NCI-H146 treated with DMSO at 0.1 percent for 48 hours (cell line): ENCODE results near the gene TIMM23.
"Not testable (repeated sequence)": the region's sequence is repeated elsewhere in the genome, so short reads cannot be mapped to it uniquely, and the experiment has no call there.

Experiments
- DNase-seq: peaks from one replicate; lab custom pipeline; 2025; ENCODE audit not compliant: unreplicated experiment; lab: John Stamatoyannopoulos, UW

The TIMM23 gene

GRCh38 chr10:45972106-45972812, at the start of gene TIMM23:
TSS of gene TIMM23 (plus strand) at chr10:45972489. CDS start at chr10:45972625, 136 bp downstream.
- DNase-seq: peak; percentile 52

- DNase-seq: not testable (repeated sequence)
Measured at GRCh38 chr10:45926790-45927189, 45.5 kb upstream of the TIMM23 start.

- not testable (repeated sequence) for DNase-seq
Measured at GRCh38 chr10:45931305-45931704, 41.0 kb upstream of the TIMM23 start.

- not testable (repeated sequence) for DNase-seq
Measured at GRCh38 chr10:45934788-45935187, 37.5 kb upstream of the TIMM23 start.

GRCh38 chr10:45939176-45939697, 33.1 kb upstream of the TIMM23 start:
- DNase-seq: not testable (repeated sequence)

- DNase-seq: not testable (repeated sequence)
Measured at GRCh38 chr10:45941196-45941595, 31.1 kb upstream of the TIMM23 start.

- not testable (repeated sequence) for DNase-seq
Measured at GRCh38 chr10:45945476-45945875, 26.8 kb upstream of the TIMM23 start.

- not testable (repeated sequence) for DNase-seq
Measured at GRCh38 chr10:45947363-45947762, 24.9 kb upstream of the TIMM23 start.

GRCh38 chr10:45948801-45949200, 23.5 kb upstream of the TIMM23 start:
- not testable (repeated sequence) for DNase-seq

- not testable (repeated sequence) for DNase-seq
Measured at GRCh38 chr10:45954367-45954766, 17.9 kb upstream of the TIMM23 start.

GRCh38 chr10:45956634-45957033, 15.7 kb upstream of the TIMM23 start:
- DNase-seq: not testable (repeated sequence)

GRCh38 chr10:45957928-45958327, 14.4 kb upstream of the TIMM23 start:
- DNase-seq: not testable (repeated sequence)

GRCh38 chr10:45962686-45963452, 9.4 kb upstream of the TIMM23 start:
- not testable (repeated sequence) for DNase-seq

- not testable (repeated sequence) for DNase-seq
Measured at GRCh38 chr10:45971019-45971418, 1.3 kb upstream of the TIMM23 start.

- not testable (repeated sequence) for DNase-seq
Measured at GRCh38 chr10:45971742-45972105, 565 bp upstream of the TIMM23 start.

GRCh38 chr10:45972813-45973169, 502 bp downstream of the TIMM23 start:
- not testable (repeated sequence) for DNase-seq

- not testable (repeated sequence) for DNase-seq
Measured at GRCh38 chr10:45974041-45974440, 1.8 kb downstream of the TIMM23 start.

- not testable (repeated sequence) for DNase-seq
Measured at GRCh38 chr10:45978554-45978953, 6.3 kb downstream of the TIMM23 start.

GRCh38 chr10:45981367-45981766, 9.1 kb downstream of the TIMM23 start:
- not testable (repeated sequence) for DNase-seq

- not testable (repeated sequence) for DNase-seq
Measured at GRCh38 chr10:45983538-45984186, 11.4 kb downstream of the TIMM23 start.

- not testable (repeated sequence) for DNase-seq
Measured at GRCh38 chr10:45984473-45984872, 12.2 kb downstream of the TIMM23 start.
